ENCODE data around the gene CALR3. TPM values are rescaled to one million over a fixed set of nuclear protein-coding genes. Genes with fewer than 3 reads are reported as not detected.
"Not testable (repeated sequence)": the region's sequence is repeated elsewhere in the genome, so short reads cannot be mapped to it uniquely, and the experiment has no call there.

CALR3 gene
- total RNA-seq, 3 donors from 2014 or later = not detected

- no peak overlapping the region for H3K4me3 ChIP-seq
- intact Hi-C loops (cut with DNase I, micrococcal nuclease) = no loop called here
- H3K9me3 ChIP-seq = no peaks in the 10 kb centered on the region
- no peaks in the 10 kb centered on the region for H3K4me1 ChIP-seq (ENCODE audit: low read depth)
- H3K36me3 ChIP-seq (ENCODE audit: low read depth) = peaks cover 10% of the 10 kb centered on the region
- TF ChIP-seq, protein P1, sequence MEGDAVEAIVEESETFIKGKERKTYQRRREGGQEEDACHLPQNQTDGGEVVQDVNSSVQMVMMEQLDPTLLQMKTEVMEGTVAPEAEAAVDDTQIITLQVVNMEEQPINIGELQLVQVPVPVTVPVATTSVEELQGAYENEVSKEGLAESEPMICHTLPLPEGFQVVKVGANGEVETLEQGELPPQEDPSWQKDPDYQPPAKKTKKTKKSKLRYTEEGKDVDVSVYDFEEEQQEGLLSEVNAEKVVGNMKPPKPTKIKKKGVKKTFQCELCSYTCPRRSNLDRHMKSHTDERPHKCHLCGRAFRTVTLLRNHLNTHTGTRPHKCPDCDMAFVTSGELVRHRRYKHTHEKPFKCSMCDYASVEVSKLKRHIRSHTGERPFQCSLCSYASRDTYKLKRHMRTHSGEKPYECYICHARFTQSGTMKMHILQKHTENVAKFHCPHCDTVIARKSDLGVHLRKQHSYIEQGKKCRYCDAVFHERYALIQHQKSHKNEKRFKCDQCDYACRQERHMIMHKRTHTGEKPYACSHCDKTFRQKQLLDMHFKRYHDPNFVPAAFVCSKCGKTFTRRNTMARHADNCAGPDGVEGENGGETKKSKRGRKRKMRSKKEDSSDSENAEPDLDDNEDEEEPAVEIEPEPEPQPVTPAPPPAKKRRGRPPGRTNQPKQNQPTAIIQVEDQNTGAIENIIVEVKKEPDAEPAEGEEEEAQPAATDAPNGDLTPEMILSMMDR (IDR thresholded peaks at IDR 0.05) = no peak
- DNase-seq = no peak
- ATAC-seq = peak; percentile 17
These were observed 21.1 kb upstream of the CALR3 start for GRCh38 chr19:16516923-16517610.

- DNase-seq (no peak), ATAC-seq (no peak)
- intact Hi-C loops (cut with DNase I, micrococcal nuclease) = no loop called here
- peaks cover 10% of the 10 kb centered on the region for H3K36me3 ChIP-seq (ENCODE audit: low read depth)
- no peaks in the 10 kb centered on the region for H3K4me1 ChIP-seq (ENCODE audit: low read depth)
- H3K9me3 ChIP-seq = no peaks in the 10 kb centered on the region
- TF ChIP-seq, protein P1 (IDR thresholded peaks at IDR 0.05) = no peak
- no peak overlapping the region for H3K4me3 ChIP-seq
These were observed 20.4 kb upstream of the CALR3 start for GRCh38 chr19:16516381-16516780.

DNA sequence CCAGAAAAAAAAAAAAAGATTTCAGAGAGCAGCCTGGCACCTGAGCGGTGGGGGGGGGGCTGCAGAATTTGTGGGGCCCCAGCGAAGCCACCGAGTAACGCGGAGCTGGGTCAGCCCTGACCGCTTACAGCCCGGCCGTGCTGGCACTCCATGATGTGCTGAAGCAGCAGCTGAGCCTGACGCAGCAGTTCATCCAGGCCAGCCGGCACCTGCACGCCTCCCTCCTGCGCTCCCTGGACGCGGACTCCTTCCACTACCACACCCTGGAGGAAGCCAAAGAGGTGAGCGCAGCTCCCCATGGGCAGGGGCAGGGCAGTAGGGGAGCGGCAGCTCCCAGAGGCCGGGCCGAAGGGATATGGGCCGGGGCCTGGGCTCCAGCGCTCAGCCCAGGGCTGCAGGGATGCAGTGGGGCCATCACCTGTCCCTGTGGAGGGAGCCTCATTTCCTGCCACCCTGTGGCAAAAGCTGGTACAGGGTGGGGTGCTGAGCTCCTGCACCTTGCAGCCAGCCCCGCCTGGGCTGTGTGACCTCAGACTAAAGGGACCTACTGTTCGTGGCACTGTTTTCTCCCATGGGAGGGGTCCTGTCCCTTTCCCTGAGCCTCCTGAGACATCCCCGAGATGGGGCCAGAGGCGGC, 18.5 kb upstream of the CALR3 start:
- TF ChIP-seq, protein P1 (IDR thresholded peaks at IDR 0.05) = no peak
- peaks cover 5% of the 10 kb centered on the region for H3K36me3 ChIP-seq (ENCODE audit: low read depth)
- ATAC-seq (no peak), DNase-seq (no peak)
- no peaks in the 10 kb centered on the region for H3K4me1 ChIP-seq (ENCODE audit: low read depth)
- H3K4me3 ChIP-seq = no peak overlapping the region
- intact Hi-C loops (cut with DNase I, micrococcal nuclease) = no loop called here
- H3K9me3 ChIP-seq = no peaks in the 10 kb centered on the region

- intact Hi-C loops (cut with DNase I, micrococcal nuclease); H3K4me3 ChIP-seq; H3K9me3 ChIP-seq; H3K36me3 ChIP-seq (ENCODE audit: low read depth); ATAC-seq; H3K4me1 ChIP-seq (ENCODE audit: low read depth); DNase-seq: not testable (repeated sequence)
These were observed 16.6 kb upstream of the CALR3 start for GRCh38 chr19:16512611-16513010.

DNA sequence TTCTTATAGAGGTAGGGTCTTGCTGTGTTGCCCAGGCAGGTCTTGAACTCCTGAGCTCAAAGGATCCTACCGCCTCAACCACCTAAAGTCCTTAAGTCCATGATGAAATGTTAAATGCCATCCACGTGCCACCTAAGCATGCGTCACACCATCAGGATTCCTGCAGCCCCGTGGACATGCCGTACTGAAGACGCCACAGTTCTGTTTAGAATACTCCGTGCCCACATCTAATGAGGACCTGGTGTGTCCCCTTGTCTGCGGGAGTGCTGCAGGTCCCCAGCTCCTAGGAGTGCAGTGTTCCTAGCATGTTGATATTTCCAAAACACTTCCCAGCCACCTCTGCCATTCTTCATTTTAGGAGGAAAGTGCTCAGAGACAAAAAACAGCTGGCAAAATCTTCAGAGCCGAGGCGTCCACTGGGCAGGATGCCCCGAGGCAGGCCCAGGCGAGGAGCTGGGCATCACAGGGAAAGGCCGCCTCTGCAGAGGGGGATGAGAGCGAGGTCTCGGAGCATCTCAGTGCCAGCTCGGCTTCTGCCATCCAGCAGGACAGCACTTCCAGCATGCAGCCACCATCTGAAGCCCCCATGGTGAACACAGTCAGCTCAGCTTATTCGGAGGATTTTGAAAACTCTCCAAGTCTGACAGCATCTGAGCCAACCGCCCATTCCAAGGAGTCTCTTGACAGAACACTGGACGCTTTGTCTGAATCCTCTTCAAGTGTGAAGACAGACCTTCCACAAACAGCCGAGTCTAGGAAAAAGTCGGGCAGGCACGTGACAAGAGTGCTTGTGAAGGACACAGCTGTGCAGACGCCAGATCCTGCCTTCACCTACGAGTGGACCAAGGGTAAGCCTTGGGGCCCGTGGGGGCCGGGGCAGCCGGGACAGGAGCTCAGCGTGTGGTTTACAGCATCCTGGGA, 13.4 kb upstream of the CALR3 start:
- H3K4me3 ChIP-seq = no peak overlapping the region
- ATAC-seq (peak; percentile 7), DNase-seq (no peak)
- intact Hi-C loops (cut with DNase I, micrococcal nuclease) = no loop called here
- H3K36me3 ChIP-seq (ENCODE audit: low read depth) = no peaks in the 10 kb centered on the region
- TF ChIP-seq, protein P1 (IDR thresholded peaks at IDR 0.05) = no peak
- no peaks in the 10 kb centered on the region for H3K4me1 ChIP-seq (ENCODE audit: low read depth)
- H3K9me3 ChIP-seq = no peaks in the 10 kb centered on the region

- DNase-seq (no peak), ATAC-seq (no peak)
- H3K36me3 ChIP-seq (ENCODE audit: low read depth) = no peaks in the 10 kb centered on the region
- intact Hi-C loops (cut with DNase I, micrococcal nuclease) = no loop called here
- H3K9me3 ChIP-seq = no peaks in the 10 kb centered on the region
- H3K4me3 ChIP-seq = no peak overlapping the region
- TF ChIP-seq, protein P1 (IDR thresholded peaks at IDR 0.05) = no peak
- H3K4me1 ChIP-seq (ENCODE audit: low read depth) = no peaks in the 10 kb centered on the region
These were observed 12.6 kb upstream of the CALR3 start for GRCh38 chr19:16508546-16508945.

Data from mucosa of descending colon (tissue), 3 donors.